NCI-H526 (cell line): ENCODE results near the gene FCHSD2.
"Not testable (repeated sequence)": the region's sequence is repeated elsewhere in the genome, so short reads cannot be mapped to it uniquely, and the experiment has no call there.

Experiments used
- DNase-seq, 2 experiments: peaks; one replicate each; lab custom pipeline; 2025; lab: John Stamatoyannopoulos, UW

Gene FCHSD2

DNA sequence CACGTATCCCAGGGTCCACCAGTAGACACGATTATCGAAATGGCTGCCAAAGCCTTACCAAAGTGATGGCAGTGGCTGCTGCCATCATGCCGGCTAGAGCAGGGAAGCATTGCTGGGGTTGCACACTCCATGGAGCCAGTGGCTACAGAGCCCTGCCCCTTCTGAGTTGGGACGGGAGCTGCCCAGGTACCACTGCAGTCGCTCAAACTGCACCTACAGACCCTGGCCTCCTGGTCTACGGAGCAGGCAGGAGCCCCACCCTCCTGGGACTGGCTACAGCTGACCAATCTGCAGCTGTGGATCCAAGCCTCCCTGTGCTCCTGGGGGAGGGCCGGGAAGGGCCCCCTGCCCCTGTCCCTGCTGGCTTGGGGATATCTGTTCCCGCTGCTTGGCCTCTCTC is 216.5 kb downstream of the FCHSD2 start:
- DNase-seq = no peak

DNA sequence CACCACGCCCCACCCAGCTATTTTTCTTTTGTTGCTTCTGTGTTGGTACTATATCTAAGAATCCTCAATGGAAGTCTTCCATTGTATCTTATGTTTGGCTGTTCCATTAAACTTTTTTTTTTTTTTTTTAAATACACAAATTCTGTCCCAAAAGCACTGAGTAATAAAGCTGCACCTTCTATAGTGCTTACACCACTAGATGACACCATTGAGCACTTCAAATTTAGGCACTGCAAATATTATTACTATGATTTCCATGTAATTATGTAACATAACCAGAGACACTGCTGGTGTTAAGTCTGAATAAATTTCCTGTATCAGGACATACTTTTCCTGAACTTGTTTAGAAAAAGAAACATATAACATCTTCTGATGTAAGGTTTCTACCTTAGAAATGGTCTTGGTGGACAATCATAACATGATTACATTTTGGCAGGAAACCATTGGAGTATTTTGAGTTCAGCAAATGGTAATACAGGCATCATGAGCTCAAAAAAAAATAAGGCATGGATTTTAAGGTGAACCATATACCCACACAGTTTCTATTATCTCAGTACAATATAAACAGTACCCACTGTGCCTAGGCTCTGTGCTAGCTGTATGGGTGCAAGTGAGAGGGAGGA is 217.4 kb downstream of the FCHSD2 start:
- DNase-seq = peak in 1 of 2 experiments; percentile 47

DNA sequence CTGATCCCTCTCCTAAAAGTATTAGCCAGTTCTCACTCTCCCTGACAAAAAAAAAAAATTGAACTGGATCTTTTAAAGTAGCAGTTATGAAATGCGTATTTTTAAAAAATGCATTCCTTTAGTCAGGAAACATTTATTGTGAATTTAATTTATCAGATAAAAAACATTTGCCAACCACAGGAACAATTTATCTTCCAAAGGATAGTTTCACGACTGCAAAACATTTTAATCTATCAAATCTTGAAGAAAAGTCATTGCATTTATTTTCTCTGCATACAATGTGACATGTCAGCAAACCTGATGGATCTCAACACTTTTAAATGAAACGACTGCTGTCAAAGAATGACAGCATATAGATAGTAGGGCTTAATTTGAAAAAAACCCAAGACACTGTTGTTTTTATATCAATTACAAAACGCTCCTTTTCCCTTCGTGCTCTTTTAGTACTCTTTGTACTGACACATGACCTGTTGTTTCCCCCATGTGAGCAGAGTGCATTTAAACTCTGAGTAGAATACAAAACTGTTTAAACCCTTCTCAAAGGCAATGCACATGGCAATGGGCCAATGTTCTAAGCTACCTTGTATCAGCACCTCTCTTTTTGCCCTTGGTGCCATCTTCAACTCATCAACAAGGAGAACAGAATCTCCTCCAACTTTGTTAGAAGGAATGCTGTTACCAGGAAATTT is 220.9 kb downstream of the FCHSD2 start:
- no peak for DNase-seq

DNA sequence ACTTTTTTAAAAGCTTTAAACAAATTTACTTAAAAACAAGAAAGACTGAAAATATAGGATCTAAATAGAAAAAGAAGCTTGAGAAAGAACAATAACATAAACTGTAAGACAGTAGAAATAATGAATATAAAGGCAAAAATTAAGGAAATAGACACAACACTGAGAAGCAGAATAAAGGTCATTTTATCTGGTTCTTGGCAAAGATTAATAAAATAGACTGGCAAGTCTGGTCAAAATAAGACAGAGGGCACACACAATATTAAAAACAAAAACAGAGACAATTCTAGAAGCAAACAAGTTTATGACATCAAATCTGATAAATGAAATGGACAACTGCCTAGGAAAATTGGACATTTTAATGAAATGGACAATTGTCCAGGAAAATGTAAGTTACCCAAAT is 222.1 kb downstream of the FCHSD2 start:
- no peak for DNase-seq

DNA sequence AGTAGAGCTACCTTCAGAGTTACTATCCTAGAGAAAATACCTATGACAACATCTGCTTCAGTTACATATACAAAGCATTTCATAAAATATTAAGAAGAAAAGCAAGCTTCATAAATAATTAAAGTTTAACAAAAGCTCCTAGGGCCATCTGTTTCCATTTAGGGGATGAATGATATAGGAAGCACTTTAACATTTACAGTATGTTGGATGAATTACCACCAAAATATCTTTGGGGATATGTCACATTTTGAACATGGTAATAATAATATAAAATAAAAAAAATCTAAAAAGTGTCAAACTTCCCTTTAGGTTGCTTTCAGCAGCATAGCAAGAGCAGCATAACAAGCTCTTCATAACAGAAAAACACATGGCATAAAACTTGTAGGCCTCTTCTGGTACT is 223.3 kb downstream of the FCHSD2 start:
- no peak for DNase-seq

DNA sequence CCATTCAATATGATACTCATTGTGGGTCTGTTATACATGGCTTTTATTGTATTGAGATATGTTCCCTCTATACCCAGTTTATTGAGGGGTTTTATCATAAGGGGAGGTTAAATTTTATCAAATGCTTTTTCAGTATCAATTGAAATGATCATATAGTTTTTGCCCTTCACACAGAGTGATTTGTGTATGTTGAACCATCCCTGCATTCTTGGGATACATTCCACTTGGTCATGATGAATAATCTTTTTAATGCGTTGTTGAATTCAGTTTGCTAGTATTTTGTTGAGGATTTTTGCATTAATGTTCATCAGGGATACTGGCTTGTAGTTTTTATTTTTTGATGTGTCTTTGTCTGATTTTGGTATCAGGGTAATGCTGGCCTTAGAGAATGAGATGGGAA is 229.9 kb downstream of the FCHSD2 start:
- no peak for DNase-seq

DNA sequence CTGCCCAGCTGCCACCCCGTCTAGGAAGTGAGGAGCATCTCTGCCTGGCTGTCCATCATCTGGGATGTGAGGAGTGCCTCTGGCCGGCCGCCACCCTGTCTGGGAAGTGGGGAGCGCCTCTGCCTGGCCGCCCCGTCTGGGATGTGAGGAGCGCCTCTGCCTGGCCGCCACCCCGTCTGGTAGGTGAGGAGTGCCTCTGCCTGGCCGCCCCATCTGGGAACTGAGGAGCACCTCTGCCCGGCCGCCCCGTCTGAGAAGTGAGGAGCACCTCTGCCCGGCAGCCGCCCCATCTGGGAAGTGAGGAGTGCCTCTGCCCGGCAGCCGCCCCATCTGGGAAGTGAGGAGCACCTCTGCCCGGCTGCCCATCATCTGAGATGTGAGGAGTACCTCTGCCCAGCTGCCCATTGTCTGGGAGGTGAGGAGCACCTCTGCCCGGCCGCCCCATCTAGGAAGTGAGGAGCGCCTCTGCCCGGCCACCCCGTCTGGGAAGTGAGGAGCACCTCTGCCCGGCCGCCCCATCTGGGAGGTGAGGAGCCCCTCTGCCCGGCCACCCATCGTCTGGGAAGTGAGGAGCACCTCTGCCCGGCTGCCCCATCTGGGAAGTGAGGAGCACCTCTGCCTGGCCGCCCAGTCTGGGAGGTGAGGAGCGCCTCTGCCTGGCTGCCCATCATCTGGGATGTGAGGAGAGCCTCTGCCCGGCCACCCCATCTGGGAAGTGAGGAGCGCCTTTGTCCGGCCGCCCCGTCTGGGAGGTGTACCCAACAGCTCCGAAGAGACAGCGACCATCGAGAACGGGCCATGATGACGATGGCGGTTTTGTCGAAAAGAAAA is 232.3 kb downstream of the FCHSD2 start:
- not testable (repeated sequence) for DNase-seq

DNA sequence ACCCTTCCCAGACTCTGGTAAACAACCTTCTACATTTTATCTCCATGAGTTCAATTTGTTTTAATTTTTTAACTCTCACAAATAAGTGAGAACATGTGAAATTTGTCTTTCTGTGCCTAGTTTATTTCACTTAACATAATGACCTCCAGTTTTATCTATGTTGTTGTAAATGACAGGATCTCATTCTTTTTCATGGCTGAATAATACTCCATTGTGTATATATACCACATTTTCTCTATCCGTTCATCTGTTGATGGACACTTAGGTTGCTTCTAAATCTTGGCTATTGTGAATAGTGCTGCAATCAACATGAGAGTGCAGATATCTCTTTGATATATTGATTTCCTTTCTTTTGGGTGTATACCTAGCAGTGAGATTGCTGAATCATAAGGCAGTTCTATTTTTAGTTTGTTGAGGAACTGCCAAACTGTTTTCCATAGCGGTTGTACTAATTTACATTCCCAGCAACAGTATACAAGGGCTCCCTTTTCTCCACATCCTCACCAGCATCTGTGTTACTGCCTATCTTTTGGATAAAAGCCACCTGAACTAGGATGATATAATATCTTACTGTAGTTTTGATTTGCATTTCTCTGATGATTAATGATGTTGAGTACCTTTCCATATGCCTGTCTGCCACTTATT is 234.0 kb downstream of the FCHSD2 start:
- peak; percentile 68 to 77 for DNase-seq

DNA sequence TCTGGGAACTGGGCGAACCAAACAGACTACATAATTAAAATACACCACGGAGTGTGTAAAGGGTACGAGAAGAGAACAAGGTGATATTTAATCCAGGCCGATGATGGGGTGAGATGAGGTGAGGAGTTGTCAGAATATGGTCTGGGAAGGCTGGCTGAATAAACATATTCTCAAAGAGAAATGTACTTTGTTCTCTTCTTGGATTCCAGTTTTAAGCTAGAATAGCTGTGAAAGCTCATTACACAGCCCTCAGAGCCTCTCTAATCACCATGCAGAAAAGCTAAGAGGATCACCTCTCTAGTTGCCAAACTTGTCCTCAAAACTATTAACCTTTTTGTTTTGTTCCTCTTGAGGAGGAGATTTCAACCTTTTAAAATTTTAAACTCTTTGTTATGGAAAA is 238.1 kb downstream of the FCHSD2 start:
- DNase-seq = no peak

DNA sequence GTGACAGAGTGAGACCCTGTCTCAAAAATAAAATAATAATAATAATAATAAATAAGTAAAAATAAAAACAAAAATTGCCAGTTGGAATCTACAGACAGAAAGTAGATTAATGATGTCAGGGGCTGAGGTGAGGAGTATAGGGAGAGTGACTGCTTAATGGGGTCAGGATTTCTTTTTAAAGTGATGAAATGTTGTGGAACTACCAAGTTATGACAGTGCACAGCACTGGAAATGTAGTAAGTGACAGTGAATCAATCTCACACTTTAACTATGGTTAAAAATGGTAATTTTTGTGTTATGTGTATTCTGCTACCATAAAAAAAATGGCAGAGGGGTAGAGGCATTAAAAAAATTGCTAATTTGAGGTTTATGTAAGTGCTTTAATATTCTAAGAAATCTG is 240.7 kb downstream of the FCHSD2 start:
- no peak for DNase-seq

DNA sequence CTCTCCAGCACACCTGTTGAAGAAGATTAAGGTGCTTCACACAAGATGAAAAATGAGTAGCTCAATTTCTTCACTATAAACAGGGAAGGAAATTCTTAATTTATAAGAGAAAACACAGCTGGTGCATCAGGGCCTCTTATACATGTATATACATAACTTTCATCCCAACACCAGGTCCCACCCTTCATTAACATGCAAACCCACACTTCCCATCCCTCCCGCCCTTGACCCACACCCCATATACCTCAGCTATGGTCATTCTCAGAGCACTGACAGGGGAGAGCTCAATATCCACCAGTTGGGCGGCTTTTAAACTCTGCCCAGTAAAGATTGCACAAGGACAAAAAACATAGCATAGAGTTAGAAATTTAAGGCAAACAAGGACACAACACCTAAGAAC is 242.1 kb downstream of the FCHSD2 start:
- no peak for DNase-seq

DNA sequence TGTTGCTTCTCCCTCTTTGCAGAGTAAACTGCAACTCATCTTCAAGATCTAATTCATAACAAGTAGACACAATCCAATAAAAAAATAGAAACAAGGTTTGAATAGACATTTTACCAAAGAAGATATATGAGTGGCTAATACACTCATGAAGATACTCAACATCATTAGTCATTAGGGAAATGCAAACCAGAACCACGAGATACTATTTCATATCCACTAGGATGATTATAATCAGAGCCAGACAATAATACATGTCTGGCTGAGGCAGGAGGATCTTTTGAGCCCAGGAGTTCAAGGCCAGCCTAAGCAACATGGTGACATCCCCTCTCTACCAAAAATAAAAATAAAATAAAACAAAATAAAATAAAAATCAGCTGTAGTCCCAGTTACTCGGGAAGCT is 242.9 kb downstream of the FCHSD2 start:
- DNase-seq = no peak

DNA sequence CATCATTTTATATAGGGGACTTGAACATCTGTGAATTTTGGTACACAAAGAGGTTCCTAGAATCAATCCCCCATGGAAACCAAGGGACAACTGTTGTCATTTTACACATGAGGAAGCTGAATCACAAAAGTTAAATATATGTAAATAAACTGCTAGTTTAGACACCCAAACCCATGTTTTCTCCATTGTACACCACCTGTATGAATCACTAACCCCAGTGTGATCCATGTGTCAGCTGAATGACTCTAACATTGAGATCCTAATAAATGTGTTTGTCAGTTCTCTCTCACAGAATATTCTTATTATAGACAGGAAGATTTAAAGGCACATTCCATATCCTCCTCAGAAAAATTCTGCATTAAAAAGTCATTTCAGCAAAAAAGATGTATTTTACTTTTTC is 244.6 kb downstream of the FCHSD2 start:
- no peak for DNase-seq

DNA sequence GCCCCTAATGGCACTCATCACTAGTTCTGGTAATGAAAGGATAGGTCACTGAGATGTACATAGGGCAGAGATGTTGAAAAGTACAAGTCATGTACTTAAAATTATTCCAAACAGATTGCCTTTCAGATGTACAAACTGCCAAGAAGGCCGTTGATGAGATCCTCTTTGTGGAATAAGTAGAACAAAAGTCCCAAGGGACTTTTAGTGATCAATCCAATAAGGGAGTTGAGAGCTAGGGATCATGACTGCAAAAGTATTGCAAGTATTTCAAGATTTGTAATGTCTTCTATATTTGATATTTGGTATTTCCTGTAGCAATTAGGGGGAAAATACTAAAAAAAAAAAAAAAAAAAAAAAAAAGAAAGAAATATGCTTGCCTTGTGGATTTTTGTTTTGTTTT is 245.7 kb downstream of the FCHSD2 start:
- no peak for DNase-seq

DNA sequence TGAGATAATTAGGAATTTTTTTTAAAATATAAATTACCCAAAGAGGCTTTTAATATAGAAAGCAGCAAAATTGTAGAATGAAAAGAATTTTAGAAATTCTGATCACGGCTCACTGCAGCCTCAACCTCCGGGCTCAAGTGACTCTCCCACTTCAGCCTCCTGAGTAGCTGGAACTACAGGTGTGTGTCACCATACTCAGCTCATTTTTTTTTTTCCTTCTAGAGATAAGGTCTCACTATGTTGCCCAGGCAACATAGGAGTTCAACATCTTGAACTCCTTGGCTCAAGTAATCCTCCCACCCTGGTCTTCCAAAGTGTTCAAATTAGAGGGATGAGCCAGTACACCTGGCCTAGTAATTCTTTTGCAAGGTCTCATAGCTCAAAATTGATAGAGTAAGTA is 251.2 kb downstream of the FCHSD2 start:
- DNase-seq = no peak

DNA sequence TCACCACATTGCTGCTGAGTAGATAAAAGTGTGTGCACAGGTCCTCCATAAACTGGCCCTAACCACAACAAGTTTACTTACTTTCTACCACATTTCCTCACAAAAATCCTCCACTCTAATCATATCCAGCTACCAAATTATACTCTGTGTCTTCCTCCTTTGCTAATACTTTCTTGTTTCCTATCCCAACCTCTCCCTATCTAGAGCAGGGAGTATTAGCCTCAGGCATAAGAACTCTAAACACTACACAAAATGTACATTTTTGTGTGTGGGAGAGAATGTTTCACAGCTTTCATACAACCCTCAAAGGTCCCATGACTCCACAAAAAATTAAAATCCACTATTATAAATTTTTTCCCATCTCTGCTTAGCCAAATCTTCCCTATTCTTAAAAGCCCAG is 255.5 kb downstream of the FCHSD2 start:
- no peak for DNase-seq

DNA sequence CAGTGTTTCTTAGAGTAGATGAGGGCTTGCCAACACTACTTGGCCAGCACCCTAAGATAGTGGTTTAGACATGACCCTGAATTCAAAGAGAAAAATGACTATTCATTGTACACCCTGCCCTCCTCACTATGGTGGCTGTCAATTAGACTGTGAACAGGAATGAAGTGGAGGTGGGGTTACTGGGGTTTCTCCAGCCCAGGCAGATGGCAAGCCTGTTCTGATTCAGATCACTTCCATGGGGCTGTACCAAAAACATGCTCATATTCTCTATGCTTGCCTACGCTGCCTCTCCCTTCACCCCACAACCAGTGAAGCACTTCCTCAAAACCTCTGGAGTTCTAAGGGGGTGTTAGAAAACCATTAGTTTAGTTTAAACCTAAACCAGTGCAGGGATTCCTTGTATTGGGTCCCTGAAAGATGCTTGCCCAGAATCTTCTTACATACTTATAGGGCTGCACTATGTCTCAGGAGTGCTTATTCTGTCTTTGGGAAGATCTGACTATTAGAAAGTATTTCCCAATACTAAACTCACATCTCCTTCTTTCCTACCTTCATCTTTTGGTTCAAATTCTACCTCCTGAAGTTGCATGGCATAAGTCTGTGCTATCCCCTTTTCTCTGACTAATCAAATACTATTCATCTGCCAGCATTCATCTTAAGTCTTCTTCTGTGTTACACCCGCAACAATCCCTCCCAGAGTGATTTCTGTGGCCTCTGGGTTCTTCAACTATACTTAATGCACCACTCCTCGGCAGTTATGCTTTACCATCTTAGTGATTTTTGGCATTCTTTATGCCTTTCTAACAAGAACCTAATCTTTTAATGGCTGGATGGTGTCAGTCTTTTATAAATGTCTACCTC is 256.1 kb downstream of the FCHSD2 start:
- DNase-seq = no peak

DNA sequence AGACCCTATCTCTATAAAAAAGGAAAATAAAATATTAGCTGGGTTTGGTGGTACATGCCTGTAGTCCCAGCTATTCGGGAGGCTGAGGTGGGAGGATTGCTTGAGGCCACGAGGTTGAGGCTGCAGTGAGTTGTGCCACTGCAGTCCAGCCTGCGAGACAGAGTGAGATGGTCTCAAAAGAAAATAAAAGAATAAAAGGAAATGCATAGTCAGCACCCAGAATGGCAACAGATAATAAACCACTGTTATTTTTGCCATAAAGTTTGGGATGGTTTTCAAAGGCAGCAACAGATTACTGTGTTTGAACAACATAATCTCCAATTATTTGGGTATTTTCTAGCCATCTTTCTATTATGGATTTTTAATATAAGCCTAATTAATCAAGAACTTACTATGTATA is 266.0 kb downstream of the FCHSD2 start:
- DNase-seq = no peak

DNA sequence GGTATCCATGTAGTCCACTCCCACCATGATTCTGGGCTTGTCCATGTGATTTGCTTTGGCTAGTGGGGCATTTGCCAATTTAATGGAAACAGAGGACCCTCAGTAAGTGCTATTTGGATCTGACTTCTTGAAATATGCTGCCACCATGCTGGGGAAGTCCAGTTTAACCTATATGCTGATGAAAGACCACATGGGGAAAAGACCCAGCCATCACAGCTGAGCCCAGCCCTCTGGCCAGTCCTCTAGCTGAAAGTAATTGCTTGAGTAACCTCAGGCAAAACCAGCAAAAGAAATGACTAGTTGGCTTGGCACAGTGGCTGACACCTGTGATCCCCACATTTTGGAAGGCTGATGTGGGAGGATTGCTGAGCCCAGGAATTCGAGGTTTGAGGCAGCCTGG is 266.4 kb downstream of the FCHSD2 start:
- no peak for DNase-seq

DNA sequence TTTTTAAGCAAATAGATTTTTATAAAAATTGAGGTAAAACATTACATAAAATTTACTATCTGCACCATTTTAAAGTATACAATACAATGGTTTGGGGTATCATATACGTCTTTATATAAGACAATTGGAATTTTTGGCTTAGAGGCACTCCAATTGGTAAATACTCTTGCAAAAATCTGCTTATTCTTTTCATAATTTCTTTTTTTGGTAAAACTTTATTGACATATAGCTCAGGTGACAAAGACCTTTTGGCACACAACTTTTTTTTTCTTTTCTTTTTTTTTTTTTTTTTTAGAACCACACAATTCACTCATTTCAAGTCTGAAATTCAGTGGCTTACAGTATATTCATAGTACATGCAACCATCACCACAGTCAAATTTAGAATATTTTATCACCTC is 270.1 kb downstream of the FCHSD2 start:
- DNase-seq = no peak

DNA sequence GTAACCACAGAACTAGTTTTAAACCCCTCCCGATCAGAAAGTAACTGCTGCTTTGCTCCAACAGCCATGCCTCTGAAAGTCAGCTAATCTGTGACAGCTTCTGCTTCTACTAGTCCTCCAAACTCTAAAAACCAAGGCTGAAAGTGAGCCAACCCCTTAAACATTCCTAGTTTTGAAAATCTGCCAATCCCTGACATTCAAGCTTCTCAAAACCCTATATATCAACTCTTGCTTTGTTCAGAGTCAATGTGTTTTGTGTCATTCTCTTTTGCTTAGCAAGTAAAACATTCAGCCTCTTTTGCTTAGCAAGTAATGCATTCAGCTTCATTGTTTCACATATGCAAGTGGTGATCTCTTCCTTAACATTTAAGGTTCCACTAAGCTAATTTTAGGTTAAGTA is 271.0 kb downstream of the FCHSD2 start:
- DNase-seq = no peak

DNA sequence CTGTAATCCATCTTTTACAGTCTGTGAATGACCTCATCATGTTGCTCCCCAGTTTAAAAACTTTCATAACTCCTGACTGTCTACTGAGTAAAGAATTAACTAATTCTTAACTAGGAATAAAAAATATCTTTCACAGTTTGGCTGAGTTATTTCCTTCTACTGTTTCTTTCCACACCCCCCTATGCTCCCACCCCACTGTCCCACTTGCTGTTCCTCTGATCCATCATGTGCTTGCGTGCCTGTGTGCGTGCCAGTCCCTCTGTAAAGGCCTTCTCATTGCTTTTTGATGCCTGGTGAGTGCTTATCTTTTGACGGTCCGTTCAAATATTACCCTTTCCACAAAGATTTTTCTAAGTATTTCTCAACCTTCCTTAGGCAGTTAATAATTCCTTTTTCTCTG is 272.3 kb downstream of the FCHSD2 start:
- DNase-seq = no peak
